Mesenchymal stem cell (in vitro differentiated cells and primary cell): ENCODE data around the gene AP1M2.

Experiments used
- DNase-seq: peaks from one replicate; pipeline ENCODE4 v3.0.0-alpha.2; 2013
- H2AFZ ChIP-seq: one replicate; pipeline ENCODE4 v1.6.1; 2013; ENCODE audit warnings: low read depth, mild to moderate bottlenecking, control low read depth, inconsistent platforms, low read length, moderate library complexity
- H2AK5ac ChIP-seq: 2 replicates; pipeline ENCODE4 v1.6.1; 2013; ENCODE audit warnings: low read length, moderate library complexity, mild to moderate bottlenecking, inconsistent platforms; ENCODE audit not compliant: severe bottlenecking
- H2BK120ac ChIP-seq: one replicate; pipeline ENCODE4 v1.6.1; 2013; ENCODE audit warnings: low read depth, mild to moderate bottlenecking, inconsistent platforms, low read length, moderate library complexity
- H2BK12ac ChIP-seq, 2 experiments: one replicate each; pipeline ENCODE4 v1.6.1; 2013; ENCODE audit warnings: inconsistent platforms in 2 of 2, low read length in 2 of 2, mild to moderate bottlenecking in 2 of 2, moderate library complexity in 2 of 2, control low read depth in 1 of 2
- H2BK15ac ChIP-seq: one replicate; pipeline ENCODE4 v1.6.1; 2013; ENCODE audit warnings: mild to moderate bottlenecking, low read depth, inconsistent platforms; ENCODE audit not compliant: poor library complexity, severe bottlenecking
- H2BK5ac ChIP-seq: 2 replicates; pipeline ENCODE4 v1.6.1; 2013; ENCODE audit warnings: low read depth, mild to moderate bottlenecking, low read length, control low read depth, inconsistent platforms; ENCODE audit not compliant: poor library complexity, severe bottlenecking
- H3K14ac ChIP-seq, 2 experiments: one replicate each; pipeline ENCODE4 v1.6.1; 2013; ENCODE audit warnings: inconsistent platforms in 2 of 2, low read length in 2 of 2, control low read depth in 1 of 2, mild to moderate bottlenecking in 1 of 2, moderate library complexity in 1 of 2
- H3K18ac ChIP-seq, 2 experiments: one replicate each; pipeline ENCODE4 v1.6.1; 2013; ENCODE audit warnings: inconsistent platforms in 2 of 2, low read length in 2 of 2, control low read depth in 1 of 2, low read depth in 1 of 2, mild to moderate bottlenecking in 1 of 2
- H3K23ac ChIP-seq, 2 experiments: one replicate each; pipeline ENCODE4 v1.6.1; 2013; ENCODE audit warnings: inconsistent platforms in 2 of 2, low read length in 2 of 2, mild to moderate bottlenecking in 2 of 2, moderate library complexity in 2 of 2, control low read depth in 1 of 2
- H3K27ac ChIP-seq: 2 replicates; pipeline ENCODE4 v1.5.1; 2013; ENCODE audit warnings: mild to moderate bottlenecking, moderate library complexity, low read length, control low read depth, inconsistent platforms; ENCODE audit not compliant: poor library complexity, severe bottlenecking
- H3K27me3 ChIP-seq, 2 experiments: 2 replicates each; pipeline versions ENCODE4 v1.6.1 to v1.7.0; 2013; ENCODE audit warnings: low read length in 2 of 2, mild to moderate bottlenecking in 2 of 2, moderate library complexity in 2 of 2, control low read depth in 1 of 2, inconsistent platforms in 1 of 2; ENCODE audit not compliant: control insufficient read depth in 1 of 2, insufficient read depth in 1 of 2
- H3K36me3 ChIP-seq, 2 experiments: 2 replicates each; pipeline versions ENCODE4 v1.6.1 to v1.7.0; 2013; ENCODE audit warnings: low read length in 2 of 2, control low read depth in 1 of 2, inconsistent platforms in 1 of 2, low read depth in 1 of 2, mild to moderate bottlenecking in 1 of 2; ENCODE audit not compliant: insufficient read depth in 2 of 2, control insufficient read depth in 1 of 2
- H3K4ac ChIP-seq, 2 experiments: one replicate each; pipeline ENCODE4 v1.6.1; 2013; ENCODE audit warnings: inconsistent platforms in 2 of 2, low read length in 2 of 2, mild to moderate bottlenecking in 2 of 2, moderate library complexity in 2 of 2, control low read depth in 1 of 2, low read depth in 1 of 2
- H3K4me1 ChIP-seq: 2 replicates; pipeline ENCODE4 v1.6.1; 2013; ENCODE audit warnings: low read depth, low read length, control low read depth; ENCODE audit not compliant: control insufficient read depth, insufficient read depth
- H3K4me2 ChIP-seq: 2 replicates; pipeline ENCODE4 v1.6.1; 2013; ENCODE audit warnings: low read length, mild to moderate bottlenecking, inconsistent platforms; ENCODE audit not compliant: poor library complexity, severe bottlenecking
- H3K4me3 ChIP-seq, 2 experiments: 2 replicates each; pipeline versions ENCODE4 v1.5.1 to v1.7.0; 2013; ENCODE audit warnings: low read length in 2 of 2, mild to moderate bottlenecking in 2 of 2, control low read depth in 1 of 2, low read depth in 1 of 2; ENCODE audit not compliant: insufficient read depth in 1 of 2
- H3K79me1 ChIP-seq: replicated peaks from 2 replicates; pipeline ENCODE4 v1.6.1; 2013; ENCODE audit warnings: mild to moderate bottlenecking, control low read depth, low read length, inconsistent platforms; ENCODE audit not compliant: poor library complexity, severe bottlenecking
- H3K9ac ChIP-seq: 2 replicates; pipeline ENCODE4 v1.7.0; 2013; ENCODE audit warnings: mild to moderate bottlenecking, low read length, moderate library complexity
- H3K9me3 ChIP-seq: 2 replicates; pipeline ENCODE4 v1.7.0; 2013; ENCODE audit warnings: mild to moderate bottlenecking, low read length; ENCODE audit not compliant: control insufficient read depth
- H4K8ac ChIP-seq: one replicate; pipeline ENCODE4 v1.6.1; 2013; ENCODE audit warnings: inconsistent platforms, mild to moderate bottlenecking, low read length, moderate library complexity
- H4K91ac ChIP-seq: one replicate; pipeline ENCODE4 v1.6.1; 2013; ENCODE audit warnings: mild to moderate bottlenecking, low read length, inconsistent platforms
- WGBS: methylation state at CpG from one replicate; pipeline ENCODE4 v1.1.7; 2013; ENCODE audit warnings: mixed read lengths; 5-methylcytosine and 5-hydroxymethylcytosine counted together

Gene AP1M2

GRCh38 chr19:10587839-10588150 lies 683 bp upstream of the AP1M2 start:
- 92% methylated on average over 2 of the region's 2 CpGs for WGBS
- Histone ChIP-seq H2AK5ac (no peak overlapping the region), H3K4me1 (peaks cover 4% of the 10 kb centered on the region), H2AFZ (no peak overlapping the region), H3K4ac (no peak overlapping the region), H3K36me3 (no peaks in the 10 kb centered on the region), H3K4me3 (no peak overlapping the region), H3K27me3 (peaks cover 24 to 34% of the 10 kb centered on the region in 2 experiments), H2BK12ac (no peak overlapping the region), H4K91ac (no peak overlapping the region), H2BK5ac (no peak overlapping the region), H3K23ac (no peak overlapping the region), H3K9me3 (no peaks in the 10 kb centered on the region), H2BK120ac (no peak overlapping the region), H3K4me2 (no peak overlapping the region), H2BK15ac (no peak overlapping the region), H3K18ac (no peak overlapping the region), H3K9ac (no peak overlapping the region), H3K27ac (no peak overlapping the region), H3K14ac (no peak overlapping the region), H3K79me1 (no peaks in the 10 kb centered on the region), H4K8ac (no peak overlapping the region)
- DNase-seq = no peak

- no peak overlapping the region for H3K18ac ChIP-seq
- no peak overlapping the region for H4K91ac ChIP-seq
- H3K9me3 ChIP-seq = no peaks in the 10 kb centered on the region
- no peak overlapping the region for H2BK12ac ChIP-seq
- WGBS = 86% methylated on average over 6 of the region's 6 CpGs
- H4K8ac ChIP-seq = no peak overlapping the region
- no peak overlapping the region for H3K23ac ChIP-seq
- H2BK15ac ChIP-seq = no peak overlapping the region
- no peak overlapping the region for H2AFZ ChIP-seq
- H3K79me1 ChIP-seq = no peaks in the 10 kb centered on the region
- no peaks in the 10 kb centered on the region for H3K36me3 ChIP-seq
- H3K14ac ChIP-seq = no peak overlapping the region
- H3K4me3 ChIP-seq = no peak overlapping the region
- H3K27me3 ChIP-seq = peaks cover 24 to 39% of the 10 kb centered on the region in 2 experiments
- no peak overlapping the region for H2AK5ac ChIP-seq
- H3K27ac ChIP-seq = no peak overlapping the region
- DNase-seq = no peak
- H3K4me1 ChIP-seq = peaks cover 4% of the 10 kb centered on the region
- no peak overlapping the region for H2BK120ac ChIP-seq
- H3K9ac ChIP-seq = no peak overlapping the region
- H2BK5ac ChIP-seq = no peak overlapping the region
- H3K4ac ChIP-seq = no peak overlapping the region
- H3K4me2 ChIP-seq = no peak overlapping the region
Measured at GRCh38 chr19:10586396-10586795, 716 bp downstream of the AP1M2 start.

GRCh38 chr19:10583036-10583776 lies 3.9 kb downstream of the AP1M2 start:
- no peaks in the 10 kb centered on the region for H3K36me3 ChIP-seq

GRCh38 chr19:10582091-10582490 lies 5.0 kb downstream of the AP1M2 start:
- no peaks in the 10 kb centered on the region for H3K9me3 ChIP-seq
- no peak overlapping the region for H2BK5ac ChIP-seq
- H2BK15ac ChIP-seq = no peak overlapping the region
- no peak overlapping the region for H4K8ac ChIP-seq
- no peak overlapping the region for H3K27ac ChIP-seq
- no peak overlapping the region for H4K91ac ChIP-seq
- H3K79me1 ChIP-seq = no peaks in the 10 kb centered on the region
- no peak overlapping the region for H2AK5ac ChIP-seq
- no peak overlapping the region for H3K18ac ChIP-seq
- H3K23ac ChIP-seq = no peak overlapping the region
- 95% methylated on average over 11 of the region's 13 CpGs for WGBS
- no peak overlapping the region for H3K4me2 ChIP-seq
- DNase-seq = no peak
- H3K27me3 ChIP-seq = peaks cover 13 to 26% of the 10 kb centered on the region in 2 experiments
- H3K14ac ChIP-seq = no peak overlapping the region
- peaks cover 6% of the 10 kb centered on the region for H3K4me1 ChIP-seq
- no peak overlapping the region for H2BK120ac ChIP-seq
- H3K4ac ChIP-seq = no peak overlapping the region
- H3K9ac ChIP-seq = no peak overlapping the region
- H3K36me3 ChIP-seq = no peaks in the 10 kb centered on the region
- no peak overlapping the region for H2BK12ac ChIP-seq
- no peak overlapping the region for H2AFZ ChIP-seq
- no peak overlapping the region for H3K4me3 ChIP-seq

More at GRCh38 chr19:10583036-10583776, 3.9 kb downstream of the AP1M2 start:
- no peak overlapping the region for H4K8ac ChIP-seq
- H3K4me2 ChIP-seq = no peak overlapping the region
- no peaks in the 10 kb centered on the region for H3K79me1 ChIP-seq
- no peak overlapping the region for H3K9ac ChIP-seq
- no peak overlapping the region for H3K23ac ChIP-seq
- H2AK5ac ChIP-seq = no peak overlapping the region
- no peak overlapping the region for H3K14ac ChIP-seq
- no peak overlapping the region for H2BK120ac ChIP-seq
- peaks cover 7% of the 10 kb centered on the region for H3K4me1 ChIP-seq
- no peak overlapping the region for H2BK5ac ChIP-seq
- WGBS = 96% methylated on average over 8 of the region's 9 CpGs
- H4K91ac ChIP-seq = no peak overlapping the region
- no peak overlapping the region for H3K4me3 ChIP-seq
- H2BK15ac ChIP-seq = no peak overlapping the region
- H3K4ac ChIP-seq = no peak overlapping the region
- no peak overlapping the region for H2BK12ac ChIP-seq
- DNase-seq = no peak
- no peaks in the 10 kb centered on the region for H3K9me3 ChIP-seq
- peaks cover 24 to 37% of the 10 kb centered on the region in 2 experiments for H3K27me3 ChIP-seq
- no peak overlapping the region for H3K18ac ChIP-seq
- no peak overlapping the region for H3K27ac ChIP-seq
- no peak overlapping the region for H2AFZ ChIP-seq
